Ishikawa (cell line): ENCODE results near the gene YDJC.

Experiments
- CEBPB ChIP-seq: IDR thresholded peaks from 2 replicates; pipeline ENCODE4 v1.6.1; 2012
- EP300 ChIP-seq: IDR thresholded peaks from 2 replicates; pipeline ENCODE4 v1.6.1; 2012; ENCODE audit warnings: borderline replicate concordance
- MAX ChIP-seq: IDR thresholded peaks from 2 replicates; pipeline ENCODE4 v1.6.1; 2012
- NFIC ChIP-seq: IDR thresholded peaks from 2 replicates; pipeline ENCODE4 v1.6.1; 2012
- RAD21 ChIP-seq: IDR thresholded peaks from 2 replicates; pipeline ENCODE4 v1.6.1; 2012; ENCODE audit warnings: low read depth
- REST ChIP-seq: IDR thresholded peaks from 2 replicates; pipeline ENCODE4 v1.6.1; 2012; ENCODE audit warnings: low read depth, mild to moderate bottlenecking
- TAF1 ChIP-seq: IDR thresholded peaks from 2 replicates; pipeline ENCODE4 v1.6.1; 2012; ENCODE audit warnings: low read depth, mild to moderate bottlenecking
- TCF12 ChIP-seq: IDR thresholded peaks from 2 replicates; pipeline ENCODE4 v1.6.1; 2012; ENCODE audit warnings: low read depth
- YY1 ChIP-seq: IDR thresholded peaks from 2 replicates; pipeline ENCODE4 v1.6.1; 2012; ENCODE audit warnings: low read depth
- ZBTB7A ChIP-seq: IDR thresholded peaks from 2 replicates; pipeline ENCODE4 v1.6.1; 2012; ENCODE audit warnings: low read depth

- TF ChIP-seq MAX (no peak), EP300 (no peak), TAF1 (no peak), NFIC (no peak), ZBTB7A (no peak), CEBPB (no peak), YY1 (no peak), RAD21 (no peak), TCF12 (no peak), REST (no peak)
These were observed 6.1 kb upstream of the YDJC start for GRCh38 chr22:21635771-21636510.
